ENCODE measurements around the gene APOO.

DNA sequence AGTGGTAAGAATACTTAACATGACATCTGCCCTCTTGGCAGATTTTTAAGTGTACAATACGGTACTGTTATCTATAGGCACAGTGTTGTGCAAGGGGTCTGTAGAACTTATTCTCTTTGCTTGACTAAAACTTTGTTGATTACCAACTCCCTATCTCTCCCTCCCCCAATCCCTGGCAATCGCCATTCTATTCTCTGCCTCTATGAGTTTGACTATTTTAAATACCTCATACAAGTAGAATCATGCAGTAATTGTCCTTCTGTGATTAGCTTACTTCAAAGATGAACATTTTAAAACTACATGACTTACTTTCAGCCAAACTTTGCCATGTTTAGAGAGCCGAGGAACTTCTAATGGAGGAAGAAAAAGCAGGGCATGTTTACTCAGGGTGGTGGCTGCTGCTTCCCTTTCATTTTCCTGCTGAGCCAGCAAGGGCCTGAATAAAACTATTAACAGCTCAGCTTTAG, 62.4 kb downstream of the APOO start:
- TF ChIP-seq, protein P1, sequence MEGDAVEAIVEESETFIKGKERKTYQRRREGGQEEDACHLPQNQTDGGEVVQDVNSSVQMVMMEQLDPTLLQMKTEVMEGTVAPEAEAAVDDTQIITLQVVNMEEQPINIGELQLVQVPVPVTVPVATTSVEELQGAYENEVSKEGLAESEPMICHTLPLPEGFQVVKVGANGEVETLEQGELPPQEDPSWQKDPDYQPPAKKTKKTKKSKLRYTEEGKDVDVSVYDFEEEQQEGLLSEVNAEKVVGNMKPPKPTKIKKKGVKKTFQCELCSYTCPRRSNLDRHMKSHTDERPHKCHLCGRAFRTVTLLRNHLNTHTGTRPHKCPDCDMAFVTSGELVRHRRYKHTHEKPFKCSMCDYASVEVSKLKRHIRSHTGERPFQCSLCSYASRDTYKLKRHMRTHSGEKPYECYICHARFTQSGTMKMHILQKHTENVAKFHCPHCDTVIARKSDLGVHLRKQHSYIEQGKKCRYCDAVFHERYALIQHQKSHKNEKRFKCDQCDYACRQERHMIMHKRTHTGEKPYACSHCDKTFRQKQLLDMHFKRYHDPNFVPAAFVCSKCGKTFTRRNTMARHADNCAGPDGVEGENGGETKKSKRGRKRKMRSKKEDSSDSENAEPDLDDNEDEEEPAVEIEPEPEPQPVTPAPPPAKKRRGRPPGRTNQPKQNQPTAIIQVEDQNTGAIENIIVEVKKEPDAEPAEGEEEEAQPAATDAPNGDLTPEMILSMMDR (IDR thresholded peaks at IDR 0.05), result no peak
- no peak for TF ChIP-seq POLR2A (IDR thresholded peaks at IDR 0.05)
